Inflammatory macrophage treated with lipopolysaccharide for 1 hour (primary cell): ENCODE measurements around the gene EPOP.
A peak's percentile ranks its signal among the peaks of the same experiment; 100 is the strongest.
"Not testable (repeated sequence)": the region's sequence is repeated elsewhere in the genome, so short reads cannot be mapped to it uniquely, and the experiment has no call there.

Experiments used
- DNase-seq, 2 donors: peaks; one replicate each; pipeline ENCODE4 v3.0.0-alpha.2; 2020 to 2022

Gene EPOP

GRCh38 chr17:38672788-38673706 lies 1.7 kb downstream of the EPOP start:
- DNase-seq: no peak

GRCh38 chr17:38671939-38672720 lies 2.6 kb downstream of the EPOP start:
- DNase-seq: no peak

- DNase-seq: no peak
These were observed 5.2 kb downstream of the EPOP start for GRCh38 chr17:38669520-38669919.

- DNase-seq: no peak
These were observed 7.0 kb downstream of the EPOP start for GRCh38 chr17:38667787-38668122.

- peak; percentile 57 to 86 for DNase-seq
These were observed 7.5 kb downstream of the EPOP start for GRCh38 chr17:38667099-38667786.

GRCh38 chr17:38663964-38664644 lies 10.7 kb downstream of the EPOP start:
- DNase-seq: no peak

- DNase-seq: peak; percentile 42 to 47
These were observed 11.5 kb downstream of the EPOP start for GRCh38 chr17:38663125-38663751.

GRCh38 chr17:38660097-38661025 lies 14.4 kb downstream of the EPOP start:
- peak; percentile 83 to 88 for DNase-seq

GRCh38 chr17:38659415-38659814 lies 15.3 kb downstream of the EPOP start:
- DNase-seq: no peak

GRCh38 chr17:38658741-38659345 lies 15.9 kb downstream of the EPOP start:
- DNase-seq: peak in 1 of 2 donors; percentile 16

- DNase-seq: no peak
These were observed 16.7 kb downstream of the EPOP start for GRCh38 chr17:38657824-38658740.

- peak in 1 of 2 donors; percentile 65 for DNase-seq
These were observed 17.6 kb downstream of the EPOP start for GRCh38 chr17:38656959-38657823.

GRCh38 chr17:38654411-38655398 lies 20.1 kb downstream of the EPOP start:
- DNase-seq: peak in 1 of 2 donors; percentile 39

GRCh38 chr17:38653679-38654078 lies 21.1 kb downstream of the EPOP start:
- DNase-seq: no peak

- no peak for DNase-seq
These were observed 21.5 kb downstream of the EPOP start for GRCh38 chr17:38653230-38653629.

GRCh38 chr17:38650653-38651173 lies 24.0 kb downstream of the EPOP start:
- not testable (repeated sequence) for DNase-seq

- DNase-seq: peak in 1 of 2 donors; percentile 22
These were observed 36.8 kb downstream of the EPOP start for GRCh38 chr17:38637951-38638350.
